Hepatocyte (in vitro differentiated cells): ENCODE measurements around the gene CASP6.

Source experiments
- CTCF ChIP-seq: fragments of 200-600 bp; sonication (generic); IDR thresholded peaks from 2 replicates; pipeline ENCODE4 v1.5.1; 2016; ENCODE audit warnings: antibody characterized with exemption, mild to moderate bottlenecking; ENCODE audit not compliant: poor library complexity
- EZH2 ChIP-seq: fragments of 200-600 bp; sonication (generic); IDR thresholded peaks from 2 replicates; pipeline ENCODE4 v1.6.1; 2016; ENCODE audit warnings: antibody characterized with exemption, mild to moderate bottlenecking, borderline replicate concordance
- EZH2phosphoT487 ChIP-seq: fragments of 200-600 bp; sonication (generic); IDR thresholded peaks from one replicate; pipeline ENCODE4 v1.6.1; 2018; ENCODE audit warnings: antibody characterized with exemption, mild to moderate bottlenecking, low read depth, moderate library complexity; ENCODE audit not compliant: unreplicated experiment, severe bottlenecking

- TF ChIP-seq CTCF = no peak
- TF ChIP-seq EZH2 = no peak
- TF ChIP-seq EZH2phosphoT487 = no peak
Measured at GRCh38 chr4:109745830-109746229, 42.6 kb upstream of the CASP6 start.
